Heart left ventricle (tissue), 16 donors: Measurements from ENCODE around the gene WWOX. TPM values are rescaled to one million over a fixed set of nuclear protein-coding genes. Genes with fewer than 3 reads are reported as not detected.
A peak's percentile ranks its signal among the peaks of the same experiment; 100 is the strongest.

ENCODE experiments used
- ATAC-seq, 4 donors: fragments of 200-7000 bp; cut with Tn5 transposase; one replicate each; pipeline ENCODE4 v1.9.1; 2020 to 2022; ENCODE audit warnings: moderate library complexity in 4 of 4, mild to moderate bottlenecking in 3 of 4, moderate number of reproducible peaks in 1 of 4
- DNase-seq, 5 donors: peaks; one replicate each; pipeline ENCODE4 v3.0.0-alpha.2; 2020
- H3K27ac ChIP-seq, 12 donors: fragments of 200-600 bp; sonication (generic) in 4 of 12; one replicate each; pipeline versions ENCODE4 v1.5.0 to v1.8.0; 2016 to 2022; ENCODE audit warnings: mild to moderate bottlenecking in 2 of 12
- H3K27me3 ChIP-seq, 9 donors: fragments of 200-600 bp; sonication (generic) in 2 of 9; one replicate each; pipeline versions ENCODE4 v1.5.1 to v1.8.0; 2016 to 2022; ENCODE audit warnings: mild to moderate bottlenecking in 3 of 9
- H3K36me3 ChIP-seq, 9 donors: fragments of 200-600 bp; sonication (generic) in 2 of 9; one replicate each; pipeline versions ENCODE4 v1.5.0 to v1.8.0; 2018 to 2022; ENCODE audit warnings: mild to moderate bottlenecking in 2 of 9
- H3K4me1 ChIP-seq, 12 donors: fragments of 200-600 bp; sonication (generic) in 4 of 12; one replicate each; pipeline versions ENCODE4 v1.5.0 to v1.8.0; 2016 to 2022; ENCODE audit warnings: mild to moderate bottlenecking in 3 of 12
- H3K4me3 ChIP-seq, 12 donors: fragments of 200-600 bp; sonication (generic) in 4 of 12; one replicate each; pipeline versions ENCODE4 v1.5.0 to v1.8.0; 2017 to 2022; ENCODE audit warnings: mild to moderate bottlenecking in 9 of 12, moderate library complexity in 4 of 12
- H3K9me3 ChIP-seq, 12 donors: fragments of 200-600 bp; sonication (generic) in 4 of 12; one replicate each; pipeline versions ENCODE4 v1.5.0 to v1.8.0; 2016 to 2022; ENCODE audit warnings: mild to moderate bottlenecking in 1 of 12
- CTCF ChIP-seq, 12 donors: fragments of 200-600 bp; sonication (generic) in 4 of 12; IDR thresholded peaks; one replicate each; pipeline versions ENCODE4 v1.5.0 to v1.8.0; 2018 to 2022; ENCODE audit warnings: antibody characterized with exemption in 12 of 12, mild to moderate bottlenecking in 5 of 12
- POLR2A ChIP-seq, 2 donors: fragments of 450-650 bp; IDR thresholded peaks; one replicate each; pipeline ENCODE4 v1.6.1; 2017; ENCODE audit warnings: antibody characterized with exemption in 2 of 2, mild to moderate bottlenecking in 2 of 2, moderate library complexity in 2 of 2
- WGBS, 4 donors: extraction: QIAGEN DNeasy Blood & Tissue Kit in 2 of 4; methylation state at CpG; one replicate each; pipeline versions ENCODE4 v1.1.5 to v1.1.7; 2013 to 2018; 5-methylcytosine and 5-hydroxymethylcytosine counted together
- intact Hi-C, 10 donors: fragments of 100-400 bp; cut with DNase I; formaldehyde crosslinking; loops; one replicate each; pipeline versions ENCODE4 v1.11.1 to v1.14.2; 2022
- polyA plus RNA-seq, 2 donors: library from polyadenylated mRNA; stranded (reverse); fragments of 200-250 nt; gene quantifications; one replicate each; pipeline ENCODE4 v1.2.3, GENCODE V29; 2013
- total RNA-seq, 9 donors: library from RNA; depleted of rRNA in 2 of 9; stranded (reverse); fragments of >200 nt in 2 of 9; fragmentation: NEBNext Ultra II Directional in 3 of 9; extraction: Animal tissue kit (Norgen Biotek cat#: 25700) in 3 of 9; gene quantifications; one replicate each; pipeline versions ENCODE4 v1.1.0 to v1.2.4, GENCODE V29; 2016 to 2023
- donor health status: ischemic (EF 13 %, LVEDD 7.1; RV severe dilation, severe dysfunction).
- donor health status: healthy with polysubstance abuse.
- donor health status: DM: no; HTN: yes; CAD: no.
- donor health status: DM: no; HTN: no; CAD: no.
- donor health status: ischemic (EF 25% LVEDD 6.9; RV normal size, moderate dysfunction).
- donor health status: ischemic (EF 25% LVEDD 5.7; RV mildly dilated, moderate dysfunction).
- donor health status: healthy.
- donor health status: DM: yes; HTN: yes; CAD: no.
- donor health status: ischemic (EF 35%, LVEDD 5.7; RV mildly dilated, moderate dysfunction).
- donor health status: nonischemic (EF 11% LVEDD 7.7; RV severe dilation, severe dysfunction).
- donor health status: DM: yes; HTN: yes; CAD: no.
- donor health status: PGD.
- donor health status: ischemic (EF 29% LVEDD 5.4; RV normal size, mild dysfunction).
- donor health status: nonischemic (EF 23%, LVEDD 6.1; RV moderate dilation, normal function).

The WWOX gene
- total and polyA plus RNA-seq, 11 donors = 4.3 to 18.3 (median 9.1) TPM

- 92 to 96% (median 94%) methylated on average over 1 of the region's 1 CpG for WGBS, 4 donors
- TF ChIP-seq POLR2A (IDR thresholded peaks at IDR 0.05) = no peak
- no peak for TF ChIP-seq CTCF (IDR thresholded peaks at IDR 0.05)
- ATAC-seq (no peak), DNase-seq (no peak)
- H3K9me3 ChIP-seq = peaks cover 0 to 4% (median 0%) of the 10 kb centered on the region in 12 donors
- no peaks in the 10 kb centered on the region for H3K27me3 ChIP-seq
- no peak overlapping the region for H3K27ac ChIP-seq
- H3K4me3 ChIP-seq = no peak overlapping the region
- no peaks in the 10 kb centered on the region for H3K36me3 ChIP-seq
- H3K4me1 ChIP-seq = peaks cover 0 to 11% (median 0%) of the 10 kb centered on the region in 12 donors
- intact Hi-C loops = no loop called here
Measured at GRCh38 chr16:78292844-78293380, 193.5 kb downstream of the WWOX start.

GRCh38 chr16:78294538-78295225 is 195.2 kb downstream of the WWOX start:
- DNase-seq (no peak), ATAC-seq (no peak)
- TF ChIP-seq POLR2A (IDR thresholded peaks at IDR 0.05) (no peak), CTCF (IDR thresholded peaks at IDR 0.05) (no peak)
- H3K4me1 ChIP-seq = peaks cover 0 to 11% (median 0%) of the 10 kb centered on the region in 12 donors
- 88 to 96% (median 94%) methylated on average over 4 of the region's 4 CpGs for WGBS, 4 donors
- H3K27ac ChIP-seq = no peak overlapping the region
- peaks cover 0 to 4% (median 0%) of the 10 kb centered on the region in 12 donors for H3K9me3 ChIP-seq
- no peak overlapping the region for H3K4me3 ChIP-seq
- no peaks in the 10 kb centered on the region for H3K36me3 ChIP-seq
- H3K27me3 ChIP-seq = no peaks in the 10 kb centered on the region
- intact Hi-C loops = no loop called here

- H3K27me3 ChIP-seq = no peaks in the 10 kb centered on the region
- peaks cover 0 to 4% (median 0%) of the 10 kb centered on the region in 12 donors for H3K4me1 ChIP-seq
- peak in 1 of 4 donors; percentile 22 for ATAC-seq
- no peak overlapping the region for H3K4me3 ChIP-seq
- WGBS, 4 donors = 63 to 77% (median 69%) methylated on average over 6 of the region's 6 CpGs
- peaks cover 0 to 4% (median 0%) of the 10 kb centered on the region in 12 donors for H3K9me3 ChIP-seq
- no peaks in the 10 kb centered on the region for H3K36me3 ChIP-seq
- intact Hi-C loops = no loop called here
- no peak overlapping the region for H3K27ac ChIP-seq
- DNase-seq = peak in 1 of 5 donors; percentile 7
- no peak for TF ChIP-seq CTCF (IDR thresholded peaks at IDR 0.05)
- TF ChIP-seq POLR2A (IDR thresholded peaks at IDR 0.05) = no peak
Measured at GRCh38 chr16:78297066-78297666, 197.7 kb downstream of the WWOX start.

GRCh38 chr16:78298986-78299385 is 199.5 kb downstream of the WWOX start:
- no peak for ATAC-seq
- intact Hi-C loops = no loop called here
- no peak overlapping the region for H3K4me3 ChIP-seq
- no peak for DNase-seq
- no peaks in the 10 kb centered on the region for H3K27me3 ChIP-seq
- H3K36me3 ChIP-seq = no peaks in the 10 kb centered on the region
- peaks cover 0 to 4% (median 0%) of the 10 kb centered on the region in 12 donors for H3K9me3 ChIP-seq
- H3K27ac ChIP-seq = no peak overlapping the region
- H3K4me1 ChIP-seq = no peaks in the 10 kb centered on the region
- WGBS, 4 donors = 69 to 80% (median 72%) methylated on average over 6 of the region's 6 CpGs
- no peak for TF ChIP-seq POLR2A (IDR thresholded peaks at IDR 0.05)
- TF ChIP-seq CTCF (IDR thresholded peaks at IDR 0.05) = no peak
